ENCODE data around the gene SAA2. TPM values are rescaled to one million over a fixed set of nuclear protein-coding genes. Genes with fewer than 3 reads are reported as not detected.
A peak's percentile ranks its signal among the peaks of the same experiment; 100 is the strongest.
"Not testable (repeated sequence)": the region's sequence is repeated elsewhere in the genome, so short reads cannot be mapped to it uniquely, and the experiment has no call there.

Gene SAA2
- 0.68 TPM for polyA plus RNA-seq (2012; ENCODE audit: missing spikeins)

- DNase-seq (ENCODE audit: insufficient read length) = no peak
- TF ChIP-seq POLR2A (IDR thresholded peaks at IDR 0.05; ENCODE audit: low read depth, low read length) (no peak), POLR2AphosphoS5 (IDR thresholded peaks at IDR 0.05; ENCODE audit: low read depth, low read length) (no peak), TAF1 (IDR thresholded peaks at IDR 0.05; ENCODE audit: borderline replicate concordance, low read depth, low read length) (no peak)
- no peak for FAIRE-seq
These were observed at the start of gene SAA2 for GRCh38 chr11:18248561-18248960. TSS of gene SAA2 (minus strand) at chr11:18248668. CDS start at chr11:18248011, 657 bp downstream.

DNA sequence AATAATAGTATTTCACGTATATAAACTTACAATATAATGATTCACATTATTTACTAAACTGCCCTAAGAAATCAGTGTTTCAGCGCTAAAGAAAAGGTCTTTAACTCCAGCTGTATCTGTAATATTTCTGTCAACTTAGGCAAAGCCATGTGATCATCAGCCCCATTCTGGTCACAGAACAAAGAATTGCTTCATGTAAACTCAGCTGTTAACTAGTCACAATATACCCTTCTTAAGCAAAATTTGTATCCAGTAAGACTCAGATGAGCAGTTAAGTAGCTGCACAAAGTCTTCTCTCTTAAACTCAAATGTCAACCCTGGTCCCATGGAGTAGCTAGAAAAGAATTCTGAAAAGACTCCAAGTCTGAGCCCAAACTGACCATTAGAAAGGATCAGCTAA is 46.8 kb upstream of the SAA2 start:
- TF ChIP-seq POLR2AphosphoS5 (IDR thresholded peaks at IDR 0.05; ENCODE audit: low read depth, low read length) = no peak
- no peak for TF ChIP-seq POLR2A (IDR thresholded peaks at IDR 0.05; ENCODE audit: low read depth, low read length)
- no peak for TF ChIP-seq TAF1 (IDR thresholded peaks at IDR 0.05; ENCODE audit: borderline replicate concordance, low read depth, low read length)
- DNase-seq (ENCODE audit: insufficient read length) (no peak), FAIRE-seq (peak; percentile 77)

DNA sequence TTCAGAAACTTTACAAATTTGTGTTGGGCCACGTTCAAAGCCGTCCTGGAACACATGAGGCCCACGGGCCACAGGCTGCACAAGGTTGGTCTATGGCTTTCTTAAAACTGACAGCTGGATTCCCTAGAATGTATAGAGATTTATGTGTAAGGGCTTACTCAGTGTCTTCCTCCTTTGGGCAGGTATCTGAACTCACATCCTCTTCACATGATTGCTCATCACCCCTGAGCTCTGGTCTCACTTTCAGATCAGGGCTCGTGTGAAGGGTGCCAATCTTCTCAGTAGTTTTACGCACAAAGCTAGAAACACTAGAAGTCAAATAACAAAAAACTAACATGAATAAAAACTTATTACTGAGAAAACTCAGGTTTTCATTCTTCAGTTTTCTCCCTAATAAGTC is 46.4 kb upstream of the SAA2 start:
- DNase-seq (ENCODE audit: insufficient read length) (no peak), FAIRE-seq (peak; percentile 69)

DNA sequence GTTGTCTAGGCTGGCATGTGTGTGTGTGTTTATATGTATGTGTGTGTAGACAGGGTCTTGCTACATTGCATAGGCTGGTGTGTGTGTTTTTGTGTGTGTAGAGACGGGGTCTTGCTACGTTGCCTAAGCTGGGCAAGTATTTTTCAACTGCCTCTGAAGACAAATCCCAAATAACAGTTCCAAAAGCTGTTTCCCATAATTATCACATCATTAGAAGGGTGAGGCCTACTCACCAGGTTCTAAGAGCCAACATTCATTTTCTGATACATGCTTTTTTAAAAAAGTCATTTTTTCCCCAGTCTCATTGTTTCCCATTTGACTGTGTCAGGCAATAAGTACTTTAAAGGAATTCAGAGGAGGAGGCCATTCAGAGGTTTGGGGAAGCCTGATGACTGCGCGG is 40.4 kb upstream of the SAA2 start:
- FAIRE-seq = no peak

More for the DNA sequence above, 46.4 kb upstream of the SAA2 start:
- no peak for TF ChIP-seq POLR2AphosphoS5 (IDR thresholded peaks at IDR 0.05; ENCODE audit: low read depth, low read length)
- TF ChIP-seq TAF1 (IDR thresholded peaks at IDR 0.05; ENCODE audit: borderline replicate concordance, low read depth, low read length) = no peak
- no peak for TF ChIP-seq POLR2A (IDR thresholded peaks at IDR 0.05; ENCODE audit: low read depth, low read length)

GRCh38 chr11:18285841-18286240 is 37.4 kb upstream of the SAA2 start:
- TF ChIP-seq TAF1 (IDR thresholded peaks at IDR 0.05; ENCODE audit: borderline replicate concordance, low read depth, low read length) = no peak
- TF ChIP-seq POLR2AphosphoS5 (IDR thresholded peaks at IDR 0.05; ENCODE audit: low read depth, low read length) = no peak
- TF ChIP-seq POLR2A (IDR thresholded peaks at IDR 0.05; ENCODE audit: low read depth, low read length) = no peak
- DNase-seq (ENCODE audit: insufficient read length) = no peak
- FAIRE-seq = no peak

More for the DNA sequence above, 40.4 kb upstream of the SAA2 start:
- no peak for DNase-seq (ENCODE audit: insufficient read length)
- no peak for TF ChIP-seq POLR2AphosphoS5 (IDR thresholded peaks at IDR 0.05; ENCODE audit: low read depth, low read length)
- TF ChIP-seq POLR2A (IDR thresholded peaks at IDR 0.05; ENCODE audit: low read depth, low read length) = no peak
- no peak for TF ChIP-seq TAF1 (IDR thresholded peaks at IDR 0.05; ENCODE audit: borderline replicate concordance, low read depth, low read length)

- peak; percentile 14 for FAIRE-seq
These were observed 34.2 kb upstream of the SAA2 start for GRCh38 chr11:18282626-18283025.

DNA sequence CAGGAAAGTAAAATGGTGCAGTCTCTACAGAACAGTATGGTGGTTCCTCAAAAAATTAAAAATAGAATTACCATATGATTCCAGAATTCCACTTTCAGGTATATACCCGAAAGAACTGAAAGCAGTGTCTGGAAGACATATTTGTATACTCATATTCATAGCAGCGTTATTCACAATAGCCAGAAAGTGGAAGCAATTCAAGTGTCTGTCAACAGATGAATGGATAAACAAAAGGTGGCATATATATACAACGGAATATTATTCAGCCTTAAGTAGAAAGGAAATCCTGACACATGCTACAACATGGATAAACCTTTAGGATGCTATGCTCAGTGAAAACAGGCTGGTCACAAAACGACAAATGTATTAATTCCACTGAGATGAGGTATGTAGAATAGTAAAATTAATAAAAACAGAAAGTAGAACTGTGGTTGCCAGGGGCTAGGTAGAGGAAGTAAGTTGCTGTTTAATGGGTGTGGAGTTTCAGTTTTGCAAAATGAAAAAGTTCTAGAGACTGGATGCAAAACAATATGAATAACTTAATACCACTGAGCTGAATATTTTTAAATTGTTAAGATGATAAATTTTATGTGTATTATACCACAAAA is 32.1 kb upstream of the SAA2 start:
- DNase-seq (ENCODE audit: insufficient read length) = no peak
- TF ChIP-seq TAF1 (IDR thresholded peaks at IDR 0.05; ENCODE audit: borderline replicate concordance, low read depth, low read length) (no peak), POLR2AphosphoS5 (IDR thresholded peaks at IDR 0.05; ENCODE audit: low read depth, low read length) (no peak), POLR2A (IDR thresholded peaks at IDR 0.05; ENCODE audit: low read depth, low read length) (no peak)
- FAIRE-seq = peak; percentile 83

More at GRCh38 chr11:18282626-18283025, 34.2 kb upstream of the SAA2 start:
- TF ChIP-seq TAF1 (IDR thresholded peaks at IDR 0.05; ENCODE audit: borderline replicate concordance, low read depth, low read length) (no peak), POLR2A (IDR thresholded peaks at IDR 0.05; ENCODE audit: low read depth, low read length) (no peak), POLR2AphosphoS5 (IDR thresholded peaks at IDR 0.05; ENCODE audit: low read depth, low read length) (no peak)
- DNase-seq (ENCODE audit: insufficient read length) = no peak

DNA sequence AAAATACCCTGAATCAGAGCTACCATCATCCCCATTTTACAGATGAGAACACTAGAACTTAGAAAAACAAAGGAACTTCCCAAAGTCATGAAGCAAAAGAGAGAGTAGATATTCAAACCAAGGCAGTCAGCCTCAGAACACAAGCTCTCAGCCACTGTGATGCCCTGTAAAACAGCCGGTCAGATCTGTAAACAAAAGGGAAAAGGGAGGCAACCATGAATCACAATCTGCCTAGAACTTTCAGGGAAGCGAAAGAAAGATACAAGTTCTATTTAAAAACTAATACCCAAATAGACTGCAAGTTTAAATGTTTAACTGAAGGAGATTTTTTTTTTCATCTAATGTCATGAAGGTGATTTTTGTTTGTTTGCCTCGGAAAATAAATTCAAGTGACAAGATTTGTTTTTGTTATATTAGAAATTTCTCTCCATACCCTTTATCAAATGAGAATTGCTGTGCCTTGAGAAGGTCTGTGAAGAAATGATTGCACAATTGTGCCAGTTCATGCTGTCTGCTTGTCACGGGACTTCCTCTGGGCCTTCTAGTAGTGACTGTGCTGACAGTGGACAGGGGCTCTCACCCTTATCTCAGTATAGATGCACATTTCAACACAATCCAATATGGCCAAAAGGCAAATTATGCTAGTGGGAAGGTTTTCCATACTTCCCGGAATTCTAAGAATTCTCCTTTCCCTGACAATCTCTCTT is 29.2 kb upstream of the SAA2 start:
- no peak for FAIRE-seq
- TF ChIP-seq POLR2A (IDR thresholded peaks at IDR 0.05; ENCODE audit: low read depth, low read length) (no peak), TAF1 (IDR thresholded peaks at IDR 0.05; ENCODE audit: borderline replicate concordance, low read depth, low read length) (no peak), POLR2AphosphoS5 (IDR thresholded peaks at IDR 0.05; ENCODE audit: low read depth, low read length) (no peak)
- no peak for DNase-seq (ENCODE audit: insufficient read length)

GRCh38 chr11:18271206-18271605 is 22.7 kb upstream of the SAA2 start:
- DNase-seq (ENCODE audit: insufficient read length) = no peak
- FAIRE-seq = no peak
- TF ChIP-seq POLR2A (IDR thresholded peaks at IDR 0.05; ENCODE audit: low read depth, low read length) (no peak), POLR2AphosphoS5 (IDR thresholded peaks at IDR 0.05; ENCODE audit: low read depth, low read length) (no peak), TAF1 (IDR thresholded peaks at IDR 0.05; ENCODE audit: borderline replicate concordance, low read depth, low read length) (no peak)

- FAIRE-seq (no peak), DNase-seq (ENCODE audit: insufficient read length) (no peak)
- no peak for TF ChIP-seq POLR2A (IDR thresholded peaks at IDR 0.05; ENCODE audit: low read depth, low read length)
- no peak for TF ChIP-seq TAF1 (IDR thresholded peaks at IDR 0.05; ENCODE audit: borderline replicate concordance, low read depth, low read length)
- no peak for TF ChIP-seq POLR2AphosphoS5 (IDR thresholded peaks at IDR 0.05; ENCODE audit: low read depth, low read length)
These were observed 21.6 kb upstream of the SAA2 start for GRCh38 chr11:18270102-18270501.

DNA sequence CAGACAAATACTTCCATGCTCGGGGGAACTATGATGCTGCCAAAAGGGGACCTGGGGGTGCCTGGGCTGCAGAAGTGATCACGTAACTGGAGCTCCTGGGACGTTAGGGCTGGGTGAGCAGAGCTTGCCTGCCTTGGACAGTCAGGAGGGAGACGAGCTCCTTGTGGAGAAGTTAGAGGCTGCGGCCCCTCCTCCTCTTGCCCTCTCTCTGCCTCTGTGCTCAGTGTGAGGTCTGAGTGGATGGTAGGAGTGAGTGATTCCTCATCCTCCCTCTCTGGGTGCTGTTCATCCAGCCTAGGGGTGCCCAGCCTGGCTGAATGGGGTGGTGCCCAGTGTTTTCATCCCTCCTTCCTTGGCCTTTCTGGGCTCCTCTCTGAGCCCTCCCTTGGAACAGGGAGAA is 20.8 kb upstream of the SAA2 start:
- FAIRE-seq = not testable (repeated sequence)

DNA sequence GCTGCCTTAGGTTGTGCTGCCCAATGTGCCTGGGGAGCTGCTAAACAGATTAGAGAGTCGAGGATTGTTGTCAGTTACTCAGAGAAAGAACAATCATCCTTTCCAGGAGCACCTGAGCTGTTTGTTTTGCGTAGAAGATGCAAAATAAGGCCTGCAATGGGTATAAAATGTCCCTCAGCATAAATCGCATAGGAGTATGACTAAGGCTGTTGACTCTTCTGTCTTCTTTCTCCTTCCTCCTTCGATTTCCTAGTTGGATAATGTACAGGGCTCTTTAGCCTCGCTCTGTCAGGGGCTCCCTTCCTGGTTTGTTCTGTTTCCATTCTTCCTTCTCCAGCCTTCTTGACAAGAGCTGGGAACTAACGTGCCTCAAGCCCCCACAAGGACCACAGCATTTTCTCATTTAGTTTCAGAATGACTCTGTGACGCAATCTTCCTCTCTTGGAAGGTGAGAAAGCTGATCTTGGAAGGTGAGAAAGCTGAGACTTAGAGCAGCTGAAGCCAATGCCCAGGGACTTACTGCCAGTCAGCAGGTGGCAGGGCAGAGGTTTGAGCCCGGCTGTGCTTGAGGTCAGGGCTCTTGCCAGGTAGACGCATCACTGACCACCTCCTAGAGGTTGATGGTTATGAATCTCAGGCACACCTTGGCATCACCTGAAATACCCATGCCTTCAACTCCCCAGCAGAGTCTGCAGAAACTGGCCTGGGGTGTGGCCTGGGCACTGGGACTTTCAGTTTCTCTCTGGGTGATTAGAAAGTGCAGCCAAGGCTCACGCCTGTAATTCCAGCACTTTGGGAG is 19.1 kb upstream of the SAA2 start:
- FAIRE-seq = peak; percentile 86
- not testable (repeated sequence) for DNase-seq (ENCODE audit: insufficient read length)

More for the DNA sequence above, 20.8 kb upstream of the SAA2 start:
- not testable (repeated sequence) for DNase-seq (ENCODE audit: insufficient read length)
